Stimulated activated CD8-positive, alpha-beta memory T cell treated with anti-CD3 and anti-CD28 coated beads, Interleukin-7, amount 100 ng/mL, for 24 hours (primary cell): Measurements from ENCODE around the gene COPZ1.

Experiments
- DNase-seq: peaks from one replicate; pipeline ENCODE4 v3.0.0-alpha.2; 2020; ENCODE audit warnings: low read depth

Gene COPZ1

GRCh38 chr12:54377797-54378515 lies 53.0 kb downstream of the COPZ1 start:
- no peak for DNase-seq

GRCh38 chr12:54378796-54379397 lies 54.0 kb downstream of the COPZ1 start:
- DNase-seq = no peak

GRCh38 chr12:54379398-54380201 lies 54.7 kb downstream of the COPZ1 start:
- DNase-seq = peak; percentile 83

GRCh38 chr12:54381136-54381535 lies 56.2 kb downstream of the COPZ1 start:
- DNase-seq = no peak

GRCh38 chr12:54383041-54383609 lies 58.2 kb downstream of the COPZ1 start:
- DNase-seq = no peak

GRCh38 chr12:54384591-54385041 lies 59.7 kb downstream of the COPZ1 start, which contains the start of gene ZNF385A:
ZNF385A (minus strand) TSS chr12:54384733; CDS start chr12:54384514, 219 bp downstream.
- no peak for DNase-seq

- DNase-seq = no peak
These were observed 60.5 kb downstream of the COPZ1 start for GRCh38 chr12:54385251-54385914.

GRCh38 chr12:54386403-54387113 lies 61.6 kb downstream of the COPZ1 start:
- no peak for DNase-seq

GRCh38 chr12:54387114-54387467 lies 62.2 kb downstream of the COPZ1 start:
- DNase-seq = no peak

- no peak for DNase-seq
These were observed 63.6 kb downstream of the COPZ1 start for GRCh38 chr12:54388237-54389133.

- DNase-seq = no peak
These were observed 64.2 kb downstream of the COPZ1 start for GRCh38 chr12:54389134-54389508.

- DNase-seq = no peak
These were observed 64.8 kb downstream of the COPZ1 start for GRCh38 chr12:54389607-54390175.

GRCh38 chr12:54390176-54390667 lies 65.3 kb downstream of the COPZ1 start:
- DNase-seq = no peak

- DNase-seq = peak; percentile 25
These were observed 66.0 kb downstream of the COPZ1 start for GRCh38 chr12:54390668-54391551.

GRCh38 chr12:54392485-54393206 lies 67.7 kb downstream of the COPZ1 start:
- no peak for DNase-seq

- no peak for DNase-seq
These were observed 68.3 kb downstream of the COPZ1 start for GRCh38 chr12:54393207-54393609.

GRCh38 chr12:54393743-54394142 lies 68.8 kb downstream of the COPZ1 start:
- no peak for DNase-seq

- no peak for DNase-seq
These were observed 69.4 kb downstream of the COPZ1 start for GRCh38 chr12:54394281-54394719.
